Measurements from ENCODE around the gene PLCB3.

The PLCB3 gene

DNA sequence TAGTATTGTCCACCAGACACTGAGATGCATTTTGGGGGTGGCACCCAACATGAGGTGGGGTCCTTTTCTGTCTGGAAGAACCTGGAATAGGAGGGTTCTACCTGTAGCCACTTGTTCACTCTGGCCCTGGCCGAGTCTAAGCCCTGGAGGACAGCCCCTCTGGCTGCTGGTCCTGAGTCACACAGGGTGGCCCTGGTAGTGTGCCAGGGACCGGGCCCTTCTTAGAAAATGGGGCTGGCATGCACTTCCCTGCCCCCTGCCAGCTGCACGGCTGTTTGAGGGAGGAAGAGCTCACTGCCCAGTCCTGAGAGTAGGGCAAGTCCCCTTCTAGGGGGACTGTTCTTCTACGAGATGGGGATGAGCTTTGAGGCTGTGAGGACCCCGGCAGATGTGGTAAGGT is 2.2 kb downstream of the PLCB3 start:
- Histone ChIP-seq H3K4me3 (ENCODE audit: low read length) (peak overlapping the region; percentile 93; the same call in 1 of the 2 replicates), H3K4me2 (ENCODE audit: low read length) (peak overlapping the region; percentile 78; the same call in 1 of the 2 replicates), H4K20me1 (ENCODE audit: insufficient read depth, low read length) (peaks cover 11% of the 10 kb centered on the region; the same call in 1 of the 2 replicates), H3K27me3 (ENCODE audit: low read depth, low read length) (no peaks in the 10 kb centered on the region), H3K36me3 (replicated peaks; ENCODE audit: low read depth, low read length) (peaks cover 13% of the 10 kb centered on the region), H3K9me3 (ENCODE audit: insufficient read depth, low read length) (no peaks in the 10 kb centered on the region), H3K79me2 (ENCODE audit: low read length) (peaks cover 22% of the 10 kb centered on the region), H3K9ac (ENCODE audit: low read length) (no peak overlapping the region), H3K27ac (ENCODE audit: low read length) (peak overlapping the region; percentile 36; the same call in 1 of the 2 replicates), H2AFZ (ENCODE audit: low read depth, low read length) (no peak overlapping the region), H3K4me1 (ENCODE audit: low read length) (peaks cover 25% of the 10 kb centered on the region)
- TF ChIP-seq EZH2phosphoT487 (IDR thresholded peaks at IDR 0.05; ENCODE audit: low read depth), result no peak
- TF ChIP-seq, protein P1, sequence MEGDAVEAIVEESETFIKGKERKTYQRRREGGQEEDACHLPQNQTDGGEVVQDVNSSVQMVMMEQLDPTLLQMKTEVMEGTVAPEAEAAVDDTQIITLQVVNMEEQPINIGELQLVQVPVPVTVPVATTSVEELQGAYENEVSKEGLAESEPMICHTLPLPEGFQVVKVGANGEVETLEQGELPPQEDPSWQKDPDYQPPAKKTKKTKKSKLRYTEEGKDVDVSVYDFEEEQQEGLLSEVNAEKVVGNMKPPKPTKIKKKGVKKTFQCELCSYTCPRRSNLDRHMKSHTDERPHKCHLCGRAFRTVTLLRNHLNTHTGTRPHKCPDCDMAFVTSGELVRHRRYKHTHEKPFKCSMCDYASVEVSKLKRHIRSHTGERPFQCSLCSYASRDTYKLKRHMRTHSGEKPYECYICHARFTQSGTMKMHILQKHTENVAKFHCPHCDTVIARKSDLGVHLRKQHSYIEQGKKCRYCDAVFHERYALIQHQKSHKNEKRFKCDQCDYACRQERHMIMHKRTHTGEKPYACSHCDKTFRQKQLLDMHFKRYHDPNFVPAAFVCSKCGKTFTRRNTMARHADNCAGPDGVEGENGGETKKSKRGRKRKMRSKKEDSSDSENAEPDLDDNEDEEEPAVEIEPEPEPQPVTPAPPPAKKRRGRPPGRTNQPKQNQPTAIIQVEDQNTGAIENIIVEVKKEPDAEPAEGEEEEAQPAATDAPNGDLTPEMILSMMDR (IDR thresholded peaks at IDR 0.05; ENCODE audit: low read depth, low read length), result no peak

DNA sequence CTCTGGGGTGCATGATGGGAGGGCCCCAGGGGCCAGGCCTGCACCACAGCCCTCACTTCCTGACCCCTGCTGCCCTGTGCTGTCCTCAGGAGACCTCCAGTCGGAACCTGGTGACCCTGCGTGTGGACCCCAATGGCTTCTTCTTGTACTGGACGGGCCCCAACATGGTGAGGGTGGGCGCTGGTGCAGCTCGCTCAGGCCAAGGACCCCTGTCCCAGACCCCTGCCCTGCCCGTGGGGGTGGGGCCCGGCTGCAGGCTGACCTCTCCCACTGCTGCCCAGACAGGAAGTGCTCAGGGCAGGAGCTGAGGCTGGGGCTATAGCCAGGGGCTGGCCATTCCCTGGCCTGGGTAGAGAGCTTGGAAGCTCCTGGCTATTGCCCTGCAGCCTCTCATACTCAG is 3.0 kb downstream of the PLCB3 start:
- no peak overlapping the region for H3K27ac ChIP-seq (ENCODE audit: low read length)
- TF ChIP-seq, protein P1 (IDR thresholded peaks at IDR 0.05; ENCODE audit: low read depth, low read length), result no peak
- TF ChIP-seq EZH2phosphoT487 (IDR thresholded peaks at IDR 0.05; ENCODE audit: low read depth), result no peak
- no peak overlapping the region for H3K4me3 ChIP-seq (ENCODE audit: low read length)
- H3K27me3 ChIP-seq (ENCODE audit: low read depth, low read length), result no peaks in the 10 kb centered on the region
- H3K79me2 ChIP-seq (ENCODE audit: low read length), result peaks cover 22% of the 10 kb centered on the region
- H3K9me3 ChIP-seq (ENCODE audit: insufficient read depth, low read length), result no peaks in the 10 kb centered on the region
- H3K4me1 ChIP-seq (ENCODE audit: low read length), result peaks cover 32% of the 10 kb centered on the region
- peaks cover 11% of the 10 kb centered on the region; the same call in 1 of the 2 replicates for H4K20me1 ChIP-seq (ENCODE audit: insufficient read depth, low read length)
- no peak overlapping the region for H3K9ac ChIP-seq (ENCODE audit: low read length)
- H2AFZ ChIP-seq (ENCODE audit: low read depth, low read length), result no peak overlapping the region
- H3K36me3 ChIP-seq (replicated peaks; ENCODE audit: low read depth, low read length), result peaks cover 21% of the 10 kb centered on the region
- no peak overlapping the region for H3K4me2 ChIP-seq (ENCODE audit: low read length)

DNA sequence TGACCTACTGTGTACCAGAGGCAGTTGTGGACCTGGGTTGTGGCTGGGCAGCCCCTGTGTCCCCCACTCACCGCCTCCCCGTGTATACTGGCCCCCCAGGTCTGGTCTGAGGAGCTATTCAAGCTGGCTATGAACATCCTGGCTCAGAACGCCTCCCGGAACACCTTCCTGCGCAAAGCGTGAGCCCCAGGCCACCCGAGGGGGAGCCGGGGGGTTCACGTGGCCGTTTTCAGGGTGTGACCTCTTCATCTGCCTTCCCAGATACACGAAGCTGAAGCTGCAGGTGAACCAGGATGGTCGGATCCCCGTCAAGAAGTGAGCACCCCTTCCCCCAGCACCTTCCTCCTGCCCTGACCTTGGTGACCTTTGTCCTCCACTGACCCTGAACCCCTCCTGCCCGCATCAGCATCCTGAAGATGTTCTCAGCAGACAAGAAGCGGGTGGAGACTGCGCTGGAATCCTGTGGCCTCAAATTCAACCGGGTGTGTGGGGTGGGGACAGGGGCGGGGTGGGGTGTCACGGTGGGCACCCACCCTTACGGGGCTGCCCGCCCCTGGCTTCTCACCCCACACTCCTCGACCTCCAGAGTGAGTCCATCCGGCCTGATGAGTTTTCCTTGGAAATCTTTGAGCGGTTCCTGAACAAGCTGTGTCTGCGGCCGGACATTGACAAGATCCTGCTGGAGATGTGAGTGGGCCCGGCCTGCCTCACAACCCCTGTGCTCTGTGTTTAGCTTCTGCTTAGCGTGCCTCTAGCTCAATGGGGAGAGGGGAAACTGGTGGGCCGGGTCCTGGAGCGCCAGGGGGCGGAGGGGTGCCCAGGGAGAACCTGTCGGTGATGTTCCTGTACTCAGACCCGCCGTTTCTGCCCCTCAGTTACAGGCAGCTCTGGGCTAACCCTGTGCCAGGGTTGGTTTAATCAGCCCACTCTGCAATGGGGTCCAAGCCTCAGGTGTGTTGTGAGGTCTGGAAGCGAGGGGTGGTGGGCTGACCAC is 4.1 kb downstream of the PLCB3 start:
- Histone ChIP-seq H3K4me1 (ENCODE audit: low read length) (peaks cover 36% of the 10 kb centered on the region), H3K4me2 (ENCODE audit: low read length) (no peak overlapping the region), H2AFZ (ENCODE audit: low read depth, low read length) (no peak overlapping the region), H3K9me3 (ENCODE audit: insufficient read depth, low read length) (no peaks in the 10 kb centered on the region), H3K79me2 (ENCODE audit: low read length) (peaks cover 22% of the 10 kb centered on the region), H3K36me3 (replicated peaks; ENCODE audit: low read depth, low read length) (peaks cover 31% of the 10 kb centered on the region), H3K9ac (ENCODE audit: low read length) (no peak overlapping the region), H3K27me3 (ENCODE audit: low read depth, low read length) (no peaks in the 10 kb centered on the region), H3K27ac (ENCODE audit: low read length) (no peak overlapping the region), H3K4me3 (ENCODE audit: low read length) (no peak overlapping the region), H4K20me1 (ENCODE audit: insufficient read depth, low read length) (peaks cover 11% of the 10 kb centered on the region; the same call in 1 of the 2 replicates)
- TF ChIP-seq EZH2phosphoT487 (IDR thresholded peaks at IDR 0.05; ENCODE audit: low read depth), result no peak
- TF ChIP-seq, protein P1 (IDR thresholded peaks at IDR 0.05; ENCODE audit: low read depth, low read length), result no peak

DNA sequence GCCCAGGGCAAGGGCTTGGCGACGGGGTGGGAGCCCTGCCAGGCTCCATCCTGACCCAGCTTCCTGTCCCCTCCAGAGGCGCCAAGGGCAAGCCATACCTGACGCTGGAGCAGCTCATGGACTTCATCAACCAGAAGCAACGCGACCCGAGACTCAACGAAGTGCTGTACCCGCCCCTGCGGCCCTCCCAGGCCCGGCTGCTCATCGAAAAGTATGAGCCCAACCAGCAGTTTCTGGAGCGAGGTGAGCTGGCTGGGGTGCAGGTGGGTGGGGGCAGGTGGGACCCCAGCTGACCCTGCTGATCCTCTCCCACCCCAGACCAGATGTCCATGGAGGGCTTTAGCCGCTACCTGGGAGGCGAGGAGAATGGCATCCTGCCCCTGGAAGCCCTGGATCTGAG is 5.0 kb downstream of the PLCB3 start:
- Histone ChIP-seq H3K9ac (ENCODE audit: low read length) (no peak overlapping the region), H3K27me3 (ENCODE audit: low read depth, low read length) (no peaks in the 10 kb centered on the region)

More for the DNA sequence above, 5.0 kb downstream of the PLCB3 start:
- H3K4me1 ChIP-seq (ENCODE audit: low read length), result peaks cover 33% of the 10 kb centered on the region
- H3K36me3 ChIP-seq (replicated peaks; ENCODE audit: low read depth, low read length), result peaks cover 37% of the 10 kb centered on the region
- TF ChIP-seq, protein P1 (IDR thresholded peaks at IDR 0.05; ENCODE audit: low read depth, low read length), result no peak
- TF ChIP-seq EZH2phosphoT487 (IDR thresholded peaks at IDR 0.05; ENCODE audit: low read depth), result no peak
- no peaks in the 10 kb centered on the region for H3K9me3 ChIP-seq (ENCODE audit: insufficient read depth, low read length)
- H3K4me3 ChIP-seq (ENCODE audit: low read length), result no peak overlapping the region
- H2AFZ ChIP-seq (ENCODE audit: low read depth, low read length), result no peak overlapping the region
- no peak overlapping the region for H3K27ac ChIP-seq (ENCODE audit: low read length)
- peaks cover 22% of the 10 kb centered on the region for H3K79me2 ChIP-seq (ENCODE audit: low read length)
- H4K20me1 ChIP-seq (ENCODE audit: insufficient read depth, low read length), result peaks cover 11% of the 10 kb centered on the region; the same call in 1 of the 2 replicates
- H3K4me2 ChIP-seq (ENCODE audit: low read length), result no peak overlapping the region

Data from OCI-LY3 (cell line).